Fibroblast of lung (primary cell): Measurements from ENCODE around the gene SF1. TPM values are rescaled to one million over a fixed set of nuclear protein-coding genes. Genes with fewer than 3 reads are reported as not detected.

Source experiments
- DNase-seq, 2 donors: peaks; one replicate each; pipeline versions ENCODE4 v3.0.0 to v3.0.0-alpha.2; 2010; ENCODE audit warnings: low read depth in 2 of 2
- H2AFZ ChIP-seq: 2 replicates; pipeline ENCODE4 v1.5.1; 2012; ENCODE audit warnings: low read length, control low read depth, inconsistent platforms
- H3K27ac ChIP-seq: 2 replicates; pipeline ENCODE4 v1.5.1; 2011; ENCODE audit warnings: low read length, control low read depth; ENCODE audit not compliant: insufficient read depth
- H3K27me3 ChIP-seq: 2 replicates; pipeline ENCODE4 v1.5.1; 2011; ENCODE audit warnings: mild to moderate bottlenecking, low read length; ENCODE audit not compliant: control insufficient read depth, insufficient read depth
- H3K36me3 ChIP-seq: 2 replicates; pipeline ENCODE4 v1.5.1; 2011; ENCODE audit warnings: low read length; ENCODE audit not compliant: control insufficient read depth, insufficient read depth
- H3K4me1 ChIP-seq: 2 replicates; pipeline ENCODE4 v1.5.1; 2011; ENCODE audit warnings: low read length; ENCODE audit not compliant: control insufficient read depth, insufficient read depth; ENCODE audit errors: extremely low read depth
- H3K4me2 ChIP-seq: 2 replicates; pipeline ENCODE4 v1.5.1; 2011; ENCODE audit warnings: low read length, control low read depth; ENCODE audit not compliant: insufficient read depth; ENCODE audit errors: extremely low read depth
- H3K4me3 ChIP-seq, 4 experiments: fragments of 200-600 bp in 1 of 4; sonication (generic) in 1 of 4; replicated peaks in 1 of 4; 2 replicates each; pipeline ENCODE4 v1.5.1; 2011 to 2016; ENCODE audit warnings: low read length in 4 of 4, low read depth in 3 of 4, mild to moderate bottlenecking in 3 of 4, control low read depth in 2 of 4, inconsistent platforms in 1 of 4, mixed read lengths in 1 of 4; ENCODE audit not compliant: insufficient read depth in 1 of 4; ENCODE audit errors: control extremely low read depth in 1 of 4
- H3K79me2 ChIP-seq: 2 replicates; pipeline ENCODE4 v1.5.1; 2012; ENCODE audit warnings: mild to moderate bottlenecking, low read length, inconsistent platforms; ENCODE audit not compliant: control insufficient read depth, insufficient read depth
- H3K9ac ChIP-seq: 2 replicates; pipeline ENCODE4 v1.5.1; 2011; ENCODE audit warnings: mild to moderate bottlenecking, low read length, control low read depth; ENCODE audit not compliant: insufficient read depth
- H3K9me3 ChIP-seq: 2 replicates; pipeline ENCODE4 v1.5.1; 2012; ENCODE audit warnings: low read depth, low read length; ENCODE audit not compliant: control insufficient read depth, insufficient read depth
- H4K20me1 ChIP-seq: 2 replicates; pipeline ENCODE4 v1.5.1; 2011; ENCODE audit warnings: low read length; ENCODE audit not compliant: control insufficient read depth, insufficient read depth; ENCODE audit errors: extremely low read depth
- EZH2 ChIP-seq: IDR thresholded peaks from 2 replicates; pipeline ENCODE4 v1.5.1; 2012; ENCODE audit warnings: low read length, control low read depth, mild to moderate bottlenecking; ENCODE audit errors: missing control alignments
- polyA plus RNA-seq, 2 donors: library from polyadenylated mRNA; depleted of rRNA in 1 of 2; stranded (reverse) in 1 of 2; unstranded in 1 of 2; fragments of >200 nt; gene quantifications; 2 replicates each; pipeline ENCODE4 v1.2.1, GENCODE V29; 2011 to 2012; ENCODE audit warnings: missing spikeins in 1 of 2
- total RNA-seq: library from RNA; depleted of rRNA; stranded (reverse); fragments of >200 nt; gene quantifications from 2 replicates; pipeline ENCODE4 v1.2.1, GENCODE V29; 2014
- TF ChIP-seq, protein P1 (sequence below), 2 donors: IDR thresholded peaks in 1 of 2; conservative IDR thresholded peaks in 1 of 2; 1 replicate in 1 of 2; 2 replicates in 1 of 2; pipeline ENCODE4 v1.5.1; 2011 to 2012; ENCODE audit warnings: low read length in 2 of 2, control low read depth in 1 of 2, inconsistent platforms in 1 of 2, low read depth in 1 of 2, mild to moderate bottlenecking in 1 of 2

Gene SF1
- total and polyA plus RNA-seq, 2 donors (not counting 1 experiment from before 2014, with no cell fraction given) = 78.9 to 105 TPM

GRCh38 chr11:64747961-64748665 is 30.2 kb downstream of the SF1 start:
- Histone ChIP-seq H3K9me3 (no peaks in the 10 kb centered on the region), H3K27me3 (peaks cover 16% of the 10 kb centered on the region), H3K27ac (peak overlapping the region; percentile 55), H3K36me3 (no peaks in the 10 kb centered on the region), H3K9ac (no peak overlapping the region), H2AFZ (no peak overlapping the region), H4K20me1 (no peaks in the 10 kb centered on the region), H3K4me1 (peaks cover 16% of the 10 kb centered on the region), H3K79me2 (no peaks in the 10 kb centered on the region), H3K4me2 (no peak overlapping the region), H3K4me3 (no peak overlapping the region)
- TF ChIP-seq EZH2 = no peak
- TF ChIP-seq, protein P1, sequence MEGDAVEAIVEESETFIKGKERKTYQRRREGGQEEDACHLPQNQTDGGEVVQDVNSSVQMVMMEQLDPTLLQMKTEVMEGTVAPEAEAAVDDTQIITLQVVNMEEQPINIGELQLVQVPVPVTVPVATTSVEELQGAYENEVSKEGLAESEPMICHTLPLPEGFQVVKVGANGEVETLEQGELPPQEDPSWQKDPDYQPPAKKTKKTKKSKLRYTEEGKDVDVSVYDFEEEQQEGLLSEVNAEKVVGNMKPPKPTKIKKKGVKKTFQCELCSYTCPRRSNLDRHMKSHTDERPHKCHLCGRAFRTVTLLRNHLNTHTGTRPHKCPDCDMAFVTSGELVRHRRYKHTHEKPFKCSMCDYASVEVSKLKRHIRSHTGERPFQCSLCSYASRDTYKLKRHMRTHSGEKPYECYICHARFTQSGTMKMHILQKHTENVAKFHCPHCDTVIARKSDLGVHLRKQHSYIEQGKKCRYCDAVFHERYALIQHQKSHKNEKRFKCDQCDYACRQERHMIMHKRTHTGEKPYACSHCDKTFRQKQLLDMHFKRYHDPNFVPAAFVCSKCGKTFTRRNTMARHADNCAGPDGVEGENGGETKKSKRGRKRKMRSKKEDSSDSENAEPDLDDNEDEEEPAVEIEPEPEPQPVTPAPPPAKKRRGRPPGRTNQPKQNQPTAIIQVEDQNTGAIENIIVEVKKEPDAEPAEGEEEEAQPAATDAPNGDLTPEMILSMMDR (conservative IDR thresholded peaks at IDR 0.05 in 1 of 2, IDR thresholded peaks at IDR 0.05 in 1 of 2; ENCODE audit: low read depth in 1 of 2, low read length in 2 of 2) = no peak
- peak in 1 of 2 donors; percentile 65 for DNase-seq

DNA sequence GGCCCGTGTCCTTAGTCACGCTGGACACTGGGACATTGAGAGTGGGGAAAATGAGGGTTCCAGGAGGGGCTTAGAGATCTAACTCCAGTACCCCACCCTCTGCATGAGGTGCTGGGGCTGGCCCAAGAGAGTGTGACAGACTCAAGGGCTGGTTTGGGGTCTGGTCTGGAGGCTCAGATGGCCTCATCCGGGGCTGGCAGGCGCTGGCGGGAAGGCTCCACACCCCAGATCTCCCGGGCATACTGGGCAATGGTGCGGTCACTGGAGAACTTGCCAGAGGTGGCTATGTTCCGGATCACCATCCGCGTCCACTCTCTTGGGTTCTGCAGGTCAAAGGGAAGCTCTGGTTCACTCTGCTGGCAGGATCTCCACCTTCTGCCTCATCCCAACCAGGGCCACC is 31.9 kb downstream of the SF1 start:
- no peak overlapping the region for H3K27ac ChIP-seq
- no peak for TF ChIP-seq EZH2
- TF ChIP-seq, protein P1 (conservative IDR thresholded peaks at IDR 0.05 in 1 of 2, IDR thresholded peaks at IDR 0.05 in 1 of 2; ENCODE audit: low read depth in 1 of 2, low read length in 2 of 2) = no peak

GRCh38 chr11:64745521-64746328 is 32.6 kb downstream of the SF1 start:
- H3K79me2 ChIP-seq = no peaks in the 10 kb centered on the region
- H3K27me3 ChIP-seq = peaks cover 18% of the 10 kb centered on the region
- H3K4me2 ChIP-seq = peak overlapping the region; percentile 78
- DNase-seq = peak; percentile 49 to 72
- no peak for TF ChIP-seq EZH2
- TF ChIP-seq, protein P1 (conservative IDR thresholded peaks at IDR 0.05 in 1 of 2, IDR thresholded peaks at IDR 0.05 in 1 of 2; ENCODE audit: low read depth in 1 of 2, low read length in 2 of 2) = no peak
- H3K4me3 ChIP-seq = peak overlapping the region in 3 of 4 experiments; percentile 16 to 37 (median 34)
- no peaks in the 10 kb centered on the region for H3K9me3 ChIP-seq
- H3K9ac ChIP-seq = no peak overlapping the region
- H2AFZ ChIP-seq = no peak overlapping the region
- no peaks in the 10 kb centered on the region for H3K36me3 ChIP-seq
- H3K4me1 ChIP-seq = peaks cover 22% of the 10 kb centered on the region
- no peaks in the 10 kb centered on the region for H4K20me1 ChIP-seq
- no peak overlapping the region for H3K27ac ChIP-seq

More for the DNA sequence above, 31.9 kb downstream of the SF1 start:
- Histone ChIP-seq H3K4me2 (no peak overlapping the region), H3K4me1 (peaks cover 22% of the 10 kb centered on the region), H4K20me1 (no peaks in the 10 kb centered on the region), H3K4me3 (no peak overlapping the region), H3K36me3 (no peaks in the 10 kb centered on the region), H2AFZ (no peak overlapping the region), H3K9me3 (no peaks in the 10 kb centered on the region), H3K9ac (no peak overlapping the region), H3K79me2 (no peaks in the 10 kb centered on the region), H3K27me3 (peaks cover 18% of the 10 kb centered on the region)
- no peak for DNase-seq
